H1 (cell line): ENCODE measurements around the gene TTC28. TPM values are rescaled to one million over a fixed set of nuclear protein-coding genes. Genes with fewer than 3 reads are reported as not detected.

Experiments used
- CTCF ChIA-PET: fragments of 300-600 bp; sonication (Branson Sonifier 250); formaldehyde crosslinking; loops from one replicate; lab custom pipeline; 2021; ENCODE audit not compliant: partially characterized antibody; lab: Charles Lee
- POLR2A ChIA-PET: fragments of 300-600 bp; sonication (Branson Sonifier 250); formaldehyde crosslinking; loops from one replicate; lab custom pipeline; 2021; ENCODE audit warnings: inconsistent platforms; ENCODE audit not compliant: partially characterized antibody; lab: Charles Lee
- DNase-seq, 2 experiments: peaks; one replicate each; pipeline versions ENCODE4 v3.0.0 to v3.0.0-alpha.2; 2010 to 2022; ENCODE audit warnings: low spot score in 2 of 2, low read depth in 1 of 2, mixed read lengths in 1 of 2
- FAIRE-seq: peaks from 2 replicates; lab custom pipeline; 2011; peaks lifted over from hg19 to GRCh38; lab: Jason Lieb, UNC
- H2AFZ ChIP-seq: 2 replicates; pipeline ENCODE4 v1.8.1; 2012; ENCODE audit warnings: low read length, inconsistent platforms
- H2AK5ac ChIP-seq: 2 replicates; pipeline ENCODE4 v1.6.1; 2013; ENCODE audit warnings: low read depth, low read length
- H2BK120ac ChIP-seq: replicated peaks from 2 replicates; pipeline ENCODE3; 2013; ENCODE audit warnings: low read depth, low read length, inconsistent platforms
- H2BK12ac ChIP-seq: 2 replicates; pipeline ENCODE4 v1.6.1; 2013; ENCODE audit warnings: low read depth, low read length
- H2BK15ac ChIP-seq: 2 replicates; pipeline ENCODE4 v1.6.1; 2013; ENCODE audit warnings: low read length
- H2BK20ac ChIP-seq: 2 replicates; pipeline ENCODE4 v1.6.1; 2013; ENCODE audit warnings: low read length
- H2BK5ac ChIP-seq: 2 replicates; pipeline ENCODE4 v1.6.1; 2013; ENCODE audit warnings: low read depth, low read length
- H3K14ac ChIP-seq: 2 replicates; pipeline ENCODE4 v1.6.1; 2013; ENCODE audit warnings: inconsistent platforms; ENCODE audit not compliant: insufficient read length
- H3K18ac ChIP-seq: 2 replicates; pipeline ENCODE4 v1.6.1; 2013; ENCODE audit warnings: low read length; ENCODE audit errors: extremely low read depth
- H3K23ac ChIP-seq: 2 replicates; pipeline ENCODE4 v1.6.1; 2013; ENCODE audit warnings: inconsistent platforms; ENCODE audit not compliant: insufficient read length
- H3K23me2 ChIP-seq: 2 replicates; pipeline ENCODE4 v1.6.1; 2013; ENCODE audit warnings: low read depth, low read length
- H3K27ac ChIP-seq: 2 replicates; pipeline ENCODE4 v1.6.1; 2011; ENCODE audit warnings: low read depth, low read length, inconsistent platforms
- H3K27me3 ChIP-seq, 4 experiments: replicated peaks in 1 of 4; 1 replicate in 1 of 4; 2 replicates in 3 of 4; pipeline versions ENCODE4 v1.6.1 to v1.8.1; 2011 to 2013; ENCODE audit warnings: low read length in 3 of 4, mild to moderate bottlenecking in 3 of 4, inconsistent platforms in 2 of 4, mixed read lengths in 2 of 4, moderate library complexity in 1 of 4; ENCODE audit not compliant: control insufficient read depth in 3 of 4, insufficient read depth in 3 of 4; ENCODE audit errors: extremely low read depth in 1 of 4
- H3K36me3 ChIP-seq, 4 experiments: 2 replicates each; pipeline versions ENCODE4 v1.6.1 to v1.8.1; 2011 to 2013; ENCODE audit warnings: mild to moderate bottlenecking in 4 of 4, low read length in 3 of 4, moderate library complexity in 2 of 4, control low read depth in 1 of 4, inconsistent platforms in 1 of 4; ENCODE audit not compliant: insufficient read depth in 4 of 4, control insufficient read depth in 2 of 4
- H3K4ac ChIP-seq: replicated peaks from 2 replicates; pipeline ENCODE3; 2013; ENCODE audit warnings: low read length, low read depth, mixed read lengths, inconsistent platforms; ENCODE audit not compliant: insufficient read length
- H3K4me1 ChIP-seq, 4 experiments: replicated peaks in 1 of 4; 1 replicate in 1 of 4; 2 replicates in 3 of 4; pipeline versions ENCODE4 v1.6.1 to v1.8.1; 2011 to 2013; ENCODE audit warnings: low read length in 3 of 4, inconsistent platforms in 2 of 4, mixed read lengths in 1 of 4; ENCODE audit not compliant: insufficient read depth in 4 of 4, control insufficient read depth in 3 of 4
- H3K4me2 ChIP-seq, 2 experiments: 2 replicates each; pipeline versions ENCODE4 v1.6.1 to v1.8.1; 2011 to 2013; ENCODE audit warnings: low read depth in 2 of 2, low read length in 2 of 2, control low read depth in 1 of 2, inconsistent platforms in 1 of 2, mild to moderate bottlenecking in 1 of 2; ENCODE audit not compliant: insufficient read depth in 1 of 2
- H3K4me3 ChIP-seq, 4 experiments: fragments of 200-600, 300-600 bp in 1 of 4; sonication (generic), shearing (Covaris generic), sonication (Bioruptor Twin) in 1 of 4; 2 replicates each; pipeline versions ENCODE4 v1.5.1 to v1.8.1; 2011 to 2016; ENCODE audit warnings: low read length in 4 of 4, low read depth in 3 of 4, control low read depth in 2 of 4, inconsistent platforms in 2 of 4, mild to moderate bottlenecking in 2 of 4, mixed read lengths in 1 of 4, moderate library complexity in 1 of 4; ENCODE audit not compliant: insufficient read depth in 2 of 4; ENCODE audit errors: extremely low read depth in 1 of 4
- H3K56ac ChIP-seq: replicated peaks from 2 replicates; pipeline ENCODE3; 2013; ENCODE audit warnings: low read depth, mild to moderate bottlenecking, mixed read lengths, low read length, inconsistent platforms; ENCODE audit not compliant: insufficient read length
- H3K79me1 ChIP-seq: 2 replicates; pipeline ENCODE4 v1.6.1; 2013; ENCODE audit warnings: low read depth, low read length, control low read depth
- H3K79me2 ChIP-seq, 2 experiments: 2 replicates each; pipeline versions ENCODE4 v1.6.1 to v1.8.1; 2012 to 2013; ENCODE audit warnings: low read length in 2 of 2, mild to moderate bottlenecking in 2 of 2, inconsistent platforms in 1 of 2; ENCODE audit not compliant: insufficient read depth in 2 of 2, control insufficient read depth in 1 of 2
- H3K9ac ChIP-seq, 4 experiments: replicated peaks in 1 of 4; 1 replicate in 1 of 4; 2 replicates in 3 of 4; pipeline versions ENCODE4 v1.6.1 to v1.8.1; 2011 to 2013; ENCODE audit warnings: low read depth in 3 of 4, low read length in 3 of 4, control low read depth in 2 of 4, mild to moderate bottlenecking in 2 of 4, moderate library complexity in 2 of 4, inconsistent platforms in 1 of 4; ENCODE audit errors: extremely low read depth in 1 of 4
- H3K9me3 ChIP-seq, 2 experiments: 2 replicates each; pipeline versions ENCODE4 v1.6.1 to v1.8.1; 2012 to 2013; ENCODE audit warnings: mild to moderate bottlenecking in 2 of 2, moderate library complexity in 2 of 2, control low read depth in 1 of 2, inconsistent platforms in 1 of 2, low read depth in 1 of 2, low read length in 1 of 2, mixed read lengths in 1 of 2; ENCODE audit not compliant: insufficient read depth in 2 of 2
- H4K20me1 ChIP-seq, 2 experiments: replicated peaks in 1 of 2; 2 replicates each; pipeline versions ENCODE3 to v1.8.1; 2011 to 2013; ENCODE audit warnings: inconsistent platforms in 2 of 2, low read length in 2 of 2, mild to moderate bottlenecking in 1 of 2; ENCODE audit not compliant: insufficient read depth in 2 of 2, control insufficient read depth in 1 of 2
- H4K5ac ChIP-seq: 2 replicates; pipeline ENCODE4 v1.6.1; 2013; ENCODE audit warnings: low read length, low read depth, mixed read lengths, inconsistent platforms; ENCODE audit not compliant: insufficient read length
- H4K8ac ChIP-seq: 2 replicates; pipeline ENCODE4 v1.8.0; 2013; ENCODE audit warnings: mild to moderate bottlenecking, moderate library complexity, low read length, inconsistent platforms; ENCODE audit not compliant: insufficient read depth; ENCODE audit errors: extremely low read depth
- H4K91ac ChIP-seq: replicated peaks from 2 replicates; pipeline ENCODE3; 2013; ENCODE audit warnings: low read length, mixed read lengths, inconsistent platforms; ENCODE audit not compliant: insufficient read length
- CHD2 ChIP-seq: IDR thresholded peaks from 2 replicates; pipeline ENCODE4 v1.6.1; 2012; ENCODE audit warnings: low read length, improper control_type of control experiment
- FOSL1 ChIP-seq: IDR thresholded peaks from 2 replicates; pipeline ENCODE4 v1.6.1; 2011; ENCODE audit warnings: mild to moderate bottlenecking, low read depth, low read length, moderate library complexity; ENCODE audit not compliant: insufficient read depth
- GABPA ChIP-seq: IDR thresholded peaks from 2 replicates; pipeline ENCODE4 v1.6.1; 2011; ENCODE audit warnings: mild to moderate bottlenecking, low read length, moderate library complexity, borderline replicate concordance; ENCODE audit not compliant: insufficient read depth
- JUN ChIP-seq: IDR thresholded peaks from 2 replicates; pipeline ENCODE4 v1.6.1; 2011; ENCODE audit warnings: low read depth, mild to moderate bottlenecking, improper control_type of control experiment, low read length
- JUND ChIP-seq: IDR thresholded peaks from 2 replicates; pipeline ENCODE4 v1.6.1; 2011; ENCODE audit warnings: mild to moderate bottlenecking, improper control_type of control experiment, low read length
- KDM4A ChIP-seq: IDR thresholded peaks from one replicate; pipeline ENCODE4 v1.7.1; 2012; ENCODE audit warnings: low read depth, mild to moderate bottlenecking, moderate library complexity, low read length, inconsistent platforms; ENCODE audit not compliant: severe bottlenecking
- POLR2AphosphoS5 ChIP-seq: IDR thresholded peaks from 2 replicates; pipeline ENCODE4 v1.6.1; 2011; ENCODE audit warnings: low read depth, low read length
- SIN3A ChIP-seq, 2 experiments: IDR thresholded peaks in 1 of 2; conservative IDR thresholded peaks in 1 of 2; 2 replicates each; pipeline ENCODE4 v1.6.1; 2011 to 2012; ENCODE audit warnings: low read length in 2 of 2, improper control_type of control experiment in 1 of 2, low read depth in 1 of 2, mild to moderate bottlenecking in 1 of 2
- SIX5 ChIP-seq: IDR thresholded peaks from 2 replicates; pipeline ENCODE4 v1.6.1; 2011; ENCODE audit warnings: mild to moderate bottlenecking, low read depth, low read length
- SP1 ChIP-seq: IDR thresholded peaks from 2 replicates; pipeline ENCODE4 v1.6.1; 2011; ENCODE audit warnings: low read depth, low read length
- SP2 ChIP-seq: IDR thresholded peaks from 2 replicates; pipeline ENCODE4 v1.6.1; 2012; ENCODE audit warnings: mild to moderate bottlenecking, low read length, inconsistent platforms
- SRF ChIP-seq: IDR thresholded peaks from 2 replicates; pipeline ENCODE4 v1.6.1; 2011; ENCODE audit warnings: mild to moderate bottlenecking, low read depth, low read length, moderate library complexity
- TAF7 ChIP-seq: optimal IDR thresholded peaks from 2 replicates; pipeline ENCODE3; 2011; ENCODE audit warnings: low read depth, mild to moderate bottlenecking, inconsistent platforms, low read length, moderate library complexity, borderline replicate concordance
- ZNF274 ChIP-seq: IDR thresholded peaks from 2 replicates; pipeline ENCODE4 v1.7.0; 2012; ENCODE audit warnings: low read length, borderline replicate concordance; ENCODE audit errors: extremely low read depth
- WGBS, 2 experiments: shearing (Covaris generic) in 1 of 2; methylation state at CpG; one replicate each; pipeline versions ENCODE4 v1.1.6 to v1.1.7; 2013 to 2015; ENCODE audit warnings: low lambda C conversion rate in 2 of 2, mixed read lengths in 2 of 2, inconsistent platforms in 1 of 2, low coverage in 1 of 2, missing lambda C conversion rate in 1 of 2; ENCODE audit not compliant: insufficient replicate concordance in 2 of 2, insufficient coverage in 1 of 2, insufficient read length in 1 of 2; ENCODE audit errors: extremely low coverage in 1 of 2, missing lambda C conversion rate in 1 of 2; 5-methylcytosine and 5-hydroxymethylcytosine counted together
- polyA plus RNA-seq, 7 experiments: library from polyadenylated mRNA; depleted of rRNA in 3 of 7; stranded (reverse) in 5 of 7; unstranded in 2 of 7; fragments of >200 nt in 5 of 7; fragments of 200-250 nt in 2 of 7; gene quantifications; 1 replicate in 5 of 7; 2 replicates in 1 of 7; 4 replicates in 1 of 7; pipeline versions ENCODE4 v1.2.1 to v1.2.3, GENCODE V29; 2011 to 2013; ENCODE audit warnings: missing spikeins in 2 of 7, mixed read lengths in 2 of 7
- total RNA-seq: library from RNA; stranded (reverse); fragmentation: NEBNext Ultra II Directional; extraction: Animal tissue kit (Norgen Biotek cat#: 25700); gene quantifications from 2 replicates; pipeline ENCODE4 v1.2.1, GENCODE V29; 2021
- TF ChIP-seq, protein P1 (sequence below): IDR thresholded peaks from 2 replicates; pipeline ENCODE4 v1.6.1; 2012; ENCODE audit warnings: inconsistent platforms

The TTC28 gene
- total and polyA plus RNA-seq, 2 of the 8 experiments (the other 6 are each of a cell fraction or from before 2014, with no cell fraction given), result 2.6 to 12.6 TPM

DNA sequence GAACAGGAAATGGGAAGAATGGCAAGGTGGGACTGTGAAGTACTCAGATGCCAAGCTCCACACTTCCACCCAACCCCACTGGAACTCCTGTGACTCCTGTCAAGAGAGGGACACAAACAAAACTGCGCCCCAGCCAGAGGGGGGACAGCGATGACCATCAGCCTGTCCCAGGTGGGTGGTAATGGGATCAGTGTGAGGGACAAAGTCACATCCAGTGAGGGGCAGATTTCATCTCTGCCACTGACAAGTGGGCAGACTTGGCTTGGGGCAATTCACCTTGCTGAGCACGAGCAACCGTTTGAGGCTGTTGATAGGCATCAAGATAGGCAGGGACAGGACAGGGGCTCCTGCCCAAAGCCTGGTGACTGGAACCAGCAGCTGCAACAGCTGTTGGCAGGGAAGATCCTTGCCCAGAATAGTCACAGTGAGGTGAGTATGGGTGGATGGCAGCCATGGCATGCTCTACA, 655.2 kb downstream of the TTC28 start:
- no peaks in the 10 kb centered on the region for H3K23me2 ChIP-seq
- no peak overlapping the region for H2BK12ac ChIP-seq
- H3K9me3 ChIP-seq, result no peaks in the 10 kb centered on the region
- H3K56ac ChIP-seq, result no peak overlapping the region
- H4K20me1 ChIP-seq, result peaks cover 0 to 1% of the 10 kb centered on the region in 2 experiments
- no peak overlapping the region for H3K4ac ChIP-seq
- no peak overlapping the region for H3K4me2 ChIP-seq
- no peaks in the 10 kb centered on the region for H3K79me2 ChIP-seq
- H2BK20ac ChIP-seq, result no peak overlapping the region
- H3K23ac ChIP-seq, result no peak overlapping the region
- no peak overlapping the region for H2BK5ac ChIP-seq
- ChIA-PET CTCF (interaction anchor here (0.7 to 1.2 kb wide), 3 partner anchors 88 to 550 kb away, joined by 3 read pairs; no protein-coding TSS in a partner anchor), POLR2A (no interaction called here)
- no peak overlapping the region for H4K5ac ChIP-seq
- no peak overlapping the region for H3K18ac ChIP-seq
- peak overlapping the region; percentile 51 for H4K8ac ChIP-seq
- DNase-seq (no peak), FAIRE-seq (no peak)
- 83% methylated on average over 4 of the region's 4 CpGs; no CpG with 5 or more reads in 1 of the 2 experiments for WGBS, 2 experiments
- no peaks in the 10 kb centered on the region for H3K27me3 ChIP-seq
- no peaks in the 10 kb centered on the region for H3K36me3 ChIP-seq
- no peak overlapping the region for H2BK120ac ChIP-seq
- H2AK5ac ChIP-seq, result no peak overlapping the region
- H3K79me1 ChIP-seq, result no peaks in the 10 kb centered on the region
- H3K14ac ChIP-seq, result no peak overlapping the region
- H3K27ac ChIP-seq, result no peak overlapping the region
- no peak overlapping the region for H2BK15ac ChIP-seq
- H2AFZ ChIP-seq, result no peak overlapping the region
- H3K9ac ChIP-seq, result no peak overlapping the region
- H3K4me1 ChIP-seq, result peaks cover 0 to 6% (median under 1%) of the 10 kb centered on the region in 4 experiments; a peak in 3 of 7 replicates
- H4K91ac ChIP-seq, result no peak overlapping the region
- H3K4me3 ChIP-seq, result no peak overlapping the region
- no peak for TF ChIP-seq SIX5
- no peak for TF ChIP-seq FOSL1
- TF ChIP-seq TAF7, result no peak
- TF ChIP-seq GABPA, result no peak
- no peak for TF ChIP-seq SP2
- no peak for TF ChIP-seq CHD2
- TF ChIP-seq JUND, result no peak
- TF ChIP-seq POLR2AphosphoS5, result no peak
- no peak for TF ChIP-seq SRF
- TF ChIP-seq, protein P1, sequence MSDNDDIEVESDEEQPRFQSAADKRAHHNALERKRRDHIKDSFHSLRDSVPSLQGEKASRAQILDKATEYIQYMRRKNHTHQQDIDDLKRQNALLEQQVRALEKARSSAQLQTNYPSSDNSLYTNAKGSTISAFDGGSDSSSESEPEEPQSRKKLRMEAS, result no peak
- TF ChIP-seq KDM4A, result no peak
- no peak for TF ChIP-seq SIN3A (conservative IDR thresholded peaks at IDR 0.05 in 1 of 2, IDR thresholded peaks at IDR 0.05 in 1 of 2; ENCODE audit: low read depth in 1 of 2, low read length in 2 of 2)
- no peak for TF ChIP-seq SP1
- no peak for TF ChIP-seq JUN
- TF ChIP-seq ZNF274, result no peak
